Cardiac septum (tissue), 1 donor: ENCODE results near the gene PFKP. TPM values are rescaled to one million over a fixed set of nuclear protein-coding genes. Genes with fewer than 3 reads are reported as not detected.
A peak's percentile ranks its signal among the peaks of the same experiment; 100 is the strongest.

Experiments used
- DNase-seq: peaks from one replicate; pipeline ENCODE4 v3.0.0-alpha.2; 2020; ENCODE audit warnings: low spot score
- intact Hi-C: fragments of 100-400 bp; cut with DNase I; formaldehyde crosslinking; loops from one replicate; pipeline ENCODE4 v1.14.0; 2022
- total RNA-seq: library from RNA; stranded (reverse); fragmentation: NEBNext Ultra II Directional; extraction: Animal tissue kit (Norgen Biotek cat#: 25700); gene quantifications from one replicate; pipeline ENCODE4 v1.2.1, GENCODE V29; 2021
- donor health status: DM: no; HTN: no; CAD: no.

Gene PFKP
- total RNA-seq, 1 donor from 2014 or later, result 215 TPM

DNA sequence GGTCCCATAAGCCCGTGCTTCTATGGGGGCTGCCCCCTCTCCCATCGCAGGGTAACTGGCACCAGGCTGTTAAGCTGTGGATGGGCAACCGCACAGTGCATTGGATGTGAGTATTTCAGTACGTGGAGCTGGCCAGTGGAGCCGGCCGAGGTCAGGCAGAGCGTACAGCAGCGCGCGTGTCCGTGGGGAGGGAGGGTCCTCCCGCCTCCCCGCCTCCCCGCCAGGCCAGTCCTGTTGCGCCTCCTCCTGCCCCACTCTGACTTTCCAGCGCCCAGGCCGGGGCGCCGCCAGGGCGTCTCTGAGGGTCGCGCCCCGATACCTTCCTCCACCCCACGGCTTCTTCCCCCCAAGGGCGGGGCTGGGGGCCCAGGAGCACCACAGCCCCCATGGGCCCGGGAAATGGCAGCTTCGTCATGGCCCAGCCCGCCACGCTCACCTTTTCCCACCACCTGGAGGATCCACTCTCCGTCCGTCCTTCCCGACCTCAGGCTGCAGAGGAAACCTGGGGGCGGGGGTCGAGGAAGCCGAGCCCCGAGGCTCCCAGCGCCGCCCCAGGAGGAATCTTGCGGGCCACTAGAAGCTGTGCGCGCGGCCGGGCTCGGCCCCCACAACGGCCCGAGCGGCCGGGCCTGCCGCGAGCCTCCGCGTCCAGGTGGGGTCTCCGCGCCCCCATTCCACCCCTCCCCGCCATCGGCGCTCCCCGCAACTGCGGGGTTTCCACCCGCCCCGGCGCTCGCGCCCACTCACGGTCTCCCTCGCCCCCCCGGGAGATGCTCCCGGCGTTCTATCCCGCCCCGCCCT, 831 bp upstream of the PFKP start:
- no peak for DNase-seq
- intact Hi-C loops, result loop anchor here (1.0 kb wide), 1 partner anchor 41 kb away; no protein-coding TSS in a partner anchor

DNA sequence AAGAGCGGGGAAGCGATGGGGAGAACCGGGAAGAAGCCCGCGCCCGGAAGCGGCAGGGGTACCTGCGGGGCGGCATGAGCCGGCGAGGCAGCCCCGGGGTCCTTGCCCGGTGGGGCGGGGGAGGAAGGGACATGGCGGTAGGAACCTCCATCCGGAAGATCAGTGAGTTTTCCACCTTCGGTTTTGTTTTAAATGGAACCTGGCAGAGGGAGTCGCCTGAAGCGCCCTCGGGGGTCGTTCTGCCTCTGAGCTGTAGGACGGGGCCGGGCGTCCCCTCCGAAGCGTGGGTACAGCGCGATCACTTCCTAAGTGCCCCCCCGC, 471 bp downstream of the PFKP start:
- DNase-seq, result no peak
- intact Hi-C loops, result loop anchor here (1.0 kb wide), 1 partner anchor 39 kb away; no protein-coding TSS in a partner anchor

DNA sequence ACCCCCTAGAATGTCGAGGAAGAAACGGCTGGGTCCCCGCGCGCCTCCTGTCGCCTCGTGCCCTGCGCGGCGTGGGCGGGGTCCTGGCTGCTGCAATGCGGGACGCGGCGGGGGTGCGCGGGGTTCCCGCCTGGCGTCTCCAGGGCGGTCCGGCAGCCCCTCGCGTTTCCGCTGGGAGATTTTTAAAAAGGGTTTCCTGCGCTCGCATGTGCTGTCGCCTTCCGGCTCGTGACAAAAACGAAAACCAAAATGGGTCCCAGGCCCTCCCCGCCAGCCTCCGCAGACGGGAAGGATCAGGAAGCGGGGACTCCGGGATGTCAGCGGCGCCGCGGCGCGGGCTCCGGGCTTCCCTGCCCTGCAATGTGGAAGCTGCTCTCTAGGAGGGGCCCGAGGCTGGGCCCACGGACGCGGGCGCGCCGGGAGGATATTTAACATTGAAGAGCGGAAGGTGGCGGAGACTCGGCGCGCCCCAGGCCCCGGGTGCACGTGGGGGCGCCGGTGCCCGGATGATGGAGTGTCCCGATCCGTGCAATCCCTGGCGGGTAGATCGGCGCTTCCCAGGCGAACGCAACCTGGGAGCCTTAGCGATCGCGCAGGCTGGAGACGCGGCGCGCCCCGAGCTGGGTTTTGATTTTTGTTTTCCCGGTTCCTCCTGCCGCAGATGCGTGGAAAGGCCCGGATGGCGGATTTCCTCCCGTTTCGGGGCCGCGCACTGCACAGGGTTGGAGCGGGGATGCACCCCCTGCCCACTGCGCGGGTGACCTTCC, 1.0 kb downstream of the PFKP start:
- intact Hi-C loops, result no loop called here
- DNase-seq, result peak; percentile 81

DNA sequence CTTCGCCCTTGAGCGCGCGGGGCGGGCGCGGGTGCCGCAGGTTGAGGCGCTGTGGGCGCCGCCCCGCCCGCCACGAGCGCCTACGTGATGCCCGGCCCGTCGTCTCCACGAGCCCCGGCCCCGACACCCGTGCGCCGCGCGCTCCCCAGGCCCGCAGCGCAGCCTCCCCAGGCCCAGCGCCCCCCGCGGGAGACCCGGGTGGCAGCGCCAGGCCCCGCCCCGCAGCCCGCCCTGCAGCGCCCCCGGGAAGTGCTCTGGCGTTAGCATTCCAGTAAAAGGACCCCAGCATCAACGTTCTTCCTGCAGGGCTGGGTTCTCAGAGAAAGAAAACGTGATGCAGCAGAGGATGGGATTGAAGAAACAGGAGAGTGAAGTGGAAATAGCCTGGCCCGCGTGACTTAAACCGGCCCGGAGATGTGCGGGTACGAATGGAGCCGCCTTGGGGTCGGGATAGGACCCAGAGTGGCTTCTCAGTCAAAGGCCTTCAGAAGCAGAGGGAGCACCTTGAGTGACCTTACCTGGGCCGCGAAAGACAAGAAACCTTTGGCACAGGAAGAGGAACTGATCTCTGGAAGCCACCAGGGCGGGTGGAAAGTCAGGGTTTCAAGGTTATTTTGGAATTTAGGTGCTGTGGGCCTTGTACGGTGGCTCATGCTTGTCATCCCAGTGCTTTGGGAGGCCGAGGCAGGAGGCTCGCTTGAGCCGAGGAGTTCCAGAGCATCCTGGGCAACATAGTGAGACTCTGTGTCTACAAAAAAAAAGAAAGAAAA, 1.8 kb downstream of the PFKP start:
- intact Hi-C loops, result no loop called here

DNA sequence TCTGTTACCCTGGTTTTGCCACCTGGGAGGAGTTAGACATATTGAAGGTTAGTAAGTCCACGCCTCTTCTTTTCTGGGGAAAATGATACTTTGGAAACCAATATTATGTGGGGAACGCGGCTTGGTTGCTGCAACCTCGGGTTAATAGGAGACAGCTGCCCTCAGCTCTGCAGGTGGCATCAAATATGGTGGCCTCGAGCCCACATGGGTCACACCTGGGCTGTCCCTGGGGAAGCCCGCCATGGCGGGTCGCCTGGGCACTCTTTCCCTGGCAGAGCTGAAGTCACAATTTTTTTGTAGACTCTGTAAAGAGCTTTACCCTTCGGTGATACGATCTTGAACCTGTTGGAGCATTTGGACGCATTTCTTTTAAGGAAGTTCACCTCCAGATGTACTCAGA, 2.5 kb downstream of the PFKP start:
- DNase-seq, result no peak
- intact Hi-C loops, result no loop called here

More for the DNA sequence above, 1.8 kb downstream of the PFKP start:
- DNase-seq, result no peak

DNA sequence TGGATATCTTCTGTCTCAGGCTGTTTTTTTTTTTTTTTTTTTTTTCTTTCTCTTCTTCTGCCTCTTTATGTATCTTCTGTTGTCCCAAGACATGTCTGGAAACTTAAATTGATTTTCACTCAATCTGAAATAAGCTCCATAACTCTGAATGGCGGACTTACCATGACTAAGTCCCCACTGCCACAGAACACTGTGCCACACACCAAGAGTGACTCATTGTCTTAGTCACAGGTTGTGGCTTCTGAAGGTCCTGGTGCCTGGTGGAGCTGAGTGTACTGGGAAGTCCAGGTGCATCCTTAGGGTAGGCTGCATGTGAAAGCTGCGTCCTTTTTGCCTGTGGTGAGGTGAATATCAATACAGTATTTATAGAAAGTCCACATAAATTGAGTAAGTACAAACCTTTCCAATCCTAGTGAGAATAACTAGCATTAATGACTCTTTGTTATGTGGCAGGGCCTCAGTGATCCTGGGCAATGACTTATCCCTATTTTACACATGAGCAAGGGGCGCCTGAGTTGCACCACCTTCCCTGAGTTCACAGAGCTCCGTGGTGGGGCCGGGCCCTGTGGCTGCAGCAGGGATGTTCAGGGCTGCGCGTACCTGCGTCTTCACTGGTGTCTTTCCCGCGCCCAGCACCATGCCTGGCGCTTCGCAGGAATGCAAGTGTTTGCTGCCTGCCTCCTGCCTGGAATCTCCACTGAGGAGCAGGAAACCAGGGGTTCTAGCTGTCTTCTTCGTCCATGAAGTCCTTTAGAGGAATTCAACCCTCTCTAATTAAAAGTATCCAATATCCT, 4.3 kb downstream of the PFKP start:
- intact Hi-C loops, result no loop called here
- no peak for DNase-seq

DNA sequence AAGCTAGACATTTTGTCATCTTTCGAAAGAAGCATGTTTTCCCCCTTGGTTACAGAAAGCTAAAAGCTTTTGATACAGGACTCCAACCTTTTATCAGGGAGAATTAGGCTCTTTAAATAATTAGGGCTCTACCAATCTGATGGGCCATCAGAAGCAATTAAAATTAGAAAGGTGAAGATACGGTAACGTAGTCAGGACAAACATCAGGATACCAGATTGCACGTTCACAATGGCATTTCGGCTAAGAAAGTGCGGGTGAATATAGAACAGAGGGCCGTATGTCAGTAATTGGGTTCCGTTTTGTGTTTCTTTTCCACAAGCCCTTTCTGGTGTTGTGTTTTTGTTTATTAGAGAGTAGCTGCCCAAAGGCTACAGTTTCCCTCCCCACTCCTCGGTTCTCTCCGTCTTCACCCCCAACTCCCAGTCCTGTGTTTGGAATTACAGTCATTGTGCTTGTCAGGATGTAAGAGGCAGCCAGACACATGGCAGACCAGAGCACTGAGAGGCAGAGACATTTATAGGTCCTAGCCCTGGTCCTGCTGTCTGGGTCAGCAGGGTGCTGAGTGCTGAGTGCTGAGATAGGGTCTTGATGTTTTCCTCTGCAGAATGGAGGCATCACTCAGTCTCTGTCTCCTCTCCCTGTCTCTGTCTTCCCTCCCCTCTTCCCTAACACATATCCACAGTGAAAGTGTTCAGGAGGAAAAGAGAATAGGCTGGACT, 5.5 kb downstream of the PFKP start:
- intact Hi-C loops, result no loop called here
- no peak for DNase-seq

DNA sequence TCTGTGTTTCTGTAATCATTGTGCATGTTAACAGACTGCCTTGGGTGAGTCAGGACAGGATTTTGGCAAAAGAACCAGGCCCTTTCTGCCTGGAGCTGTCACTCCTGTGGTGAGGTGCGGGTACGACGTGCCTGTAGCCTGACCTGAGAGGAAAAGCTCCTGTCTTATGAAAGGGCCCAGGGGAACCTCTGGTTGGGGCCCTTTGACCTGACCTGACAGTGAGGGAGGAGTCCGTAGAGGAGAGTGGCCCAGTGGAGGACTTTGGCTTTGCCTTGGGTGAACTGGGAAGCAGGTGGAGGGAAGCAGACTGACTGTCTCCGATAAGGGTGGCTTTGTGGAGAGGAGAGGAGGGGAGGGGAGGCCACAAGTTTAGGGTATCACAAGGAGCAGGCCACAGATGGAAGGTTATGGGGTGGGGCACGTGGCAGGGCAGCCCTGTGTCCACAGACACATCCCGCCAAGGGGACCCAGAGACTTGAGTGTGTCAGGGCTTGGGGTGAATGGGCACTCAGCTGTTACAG, 6.9 kb downstream of the PFKP start:
- intact Hi-C loops, result no loop called here
- no peak for DNase-seq

DNA sequence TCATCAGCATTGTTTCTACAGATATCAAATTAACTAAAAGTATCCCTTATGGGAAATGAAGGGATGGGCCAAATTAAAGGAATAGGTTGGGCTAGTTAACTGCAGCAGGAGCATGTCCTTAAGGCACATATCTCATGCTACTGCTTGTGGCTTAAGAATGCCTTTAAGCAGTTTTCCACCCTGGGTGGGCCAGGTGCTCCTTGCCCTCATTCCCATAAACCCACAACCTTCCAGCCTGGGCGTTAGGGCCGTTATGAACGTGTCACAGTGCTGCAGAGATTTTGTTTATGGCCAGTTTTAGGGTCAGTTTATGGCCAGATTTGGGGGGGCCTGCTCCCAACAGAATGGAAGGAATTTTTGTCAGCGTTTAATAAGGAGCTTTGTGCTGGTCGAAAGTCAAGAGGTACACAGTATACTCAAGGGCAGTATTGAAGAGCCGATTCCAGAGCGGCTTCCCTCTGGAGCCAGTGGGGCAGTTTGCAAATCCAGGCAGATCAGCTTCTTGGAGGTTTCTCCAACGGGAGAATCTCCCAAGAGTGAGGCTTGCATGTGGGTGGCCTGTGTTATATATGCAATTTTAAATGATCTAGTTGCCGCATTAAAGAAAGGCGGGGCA, 7.7 kb downstream of the PFKP start:
- intact Hi-C loops, result no loop called here
- DNase-seq, result no peak

DNA sequence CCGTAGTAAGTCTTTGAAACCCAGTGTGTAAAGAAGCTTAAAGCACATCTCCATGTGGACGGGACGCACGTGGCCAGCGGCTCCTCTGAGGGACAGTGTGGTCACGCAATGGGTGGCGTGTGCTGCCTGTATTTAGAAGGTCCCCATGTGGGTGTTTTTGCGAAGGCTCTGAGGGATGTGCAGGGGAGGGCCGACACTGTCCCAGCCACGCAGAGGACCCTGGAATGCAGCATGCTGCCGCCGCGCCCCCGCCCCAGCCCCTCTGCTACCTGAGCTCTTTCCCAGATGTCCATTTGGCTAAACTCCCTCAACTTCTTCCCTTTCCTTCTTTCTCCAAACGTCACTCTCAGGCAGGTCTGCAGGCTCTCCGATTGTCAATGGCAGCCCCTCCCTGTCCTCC, 8.8 kb downstream of the PFKP start:
- no peak for DNase-seq
- intact Hi-C loops, result no loop called here

DNA sequence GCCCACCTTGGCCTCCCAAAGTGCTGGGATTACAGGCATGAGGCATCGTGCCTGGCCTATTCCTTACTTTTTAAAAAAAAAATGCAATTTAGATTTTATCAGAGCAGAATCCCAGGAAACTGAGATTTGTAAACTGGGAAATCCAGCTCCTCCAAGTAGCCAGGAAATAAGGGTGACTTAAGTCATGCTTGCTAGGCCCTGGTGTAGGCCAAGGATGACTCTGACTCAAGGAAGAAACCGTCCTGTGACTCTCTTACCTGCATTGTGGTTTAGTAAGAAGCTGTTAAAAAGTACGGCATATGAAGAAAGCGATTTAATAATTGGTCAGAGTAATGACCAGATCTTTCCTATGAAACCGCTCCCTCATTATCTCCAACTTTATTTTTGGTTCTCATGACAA, 10.2 kb downstream of the PFKP start:
- intact Hi-C loops, result no loop called here

DNA sequence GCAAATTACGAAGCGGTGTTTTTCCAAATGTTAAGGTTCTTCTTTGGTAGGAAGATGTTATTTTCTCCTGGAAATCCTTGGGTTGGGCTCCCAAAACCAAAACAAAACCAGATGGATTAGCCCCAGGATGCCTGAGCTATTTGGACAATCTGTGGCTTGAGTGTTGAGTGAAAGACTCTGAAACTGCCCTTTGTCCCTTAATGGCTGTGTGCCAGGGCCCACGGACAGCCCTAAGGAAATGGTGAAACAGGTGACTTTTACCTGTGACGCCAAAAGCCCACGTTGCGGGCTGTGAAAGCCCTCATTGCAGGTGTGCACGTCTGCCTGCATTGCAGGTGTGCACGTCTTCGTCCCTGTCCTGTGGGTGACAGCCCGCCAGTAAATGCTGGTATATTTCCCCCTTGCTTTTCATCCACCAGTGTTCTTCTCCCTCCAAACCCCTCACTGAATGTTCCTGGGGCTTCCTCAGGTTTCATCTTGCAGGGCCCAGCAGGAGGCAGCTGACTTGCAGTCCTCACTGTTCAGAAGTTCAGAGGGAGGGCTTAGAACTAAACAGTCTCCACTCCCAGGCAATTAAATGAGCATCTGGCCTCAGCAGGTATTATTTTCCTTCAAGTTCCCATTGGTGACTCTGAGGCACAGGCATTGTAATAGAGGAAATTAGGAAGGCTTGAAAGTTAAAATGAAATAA, 10.7 kb downstream of the PFKP start:
- no peak for DNase-seq
- intact Hi-C loops, result no loop called here

More for the DNA sequence above, 10.2 kb downstream of the PFKP start:
- no peak for DNase-seq

DNA sequence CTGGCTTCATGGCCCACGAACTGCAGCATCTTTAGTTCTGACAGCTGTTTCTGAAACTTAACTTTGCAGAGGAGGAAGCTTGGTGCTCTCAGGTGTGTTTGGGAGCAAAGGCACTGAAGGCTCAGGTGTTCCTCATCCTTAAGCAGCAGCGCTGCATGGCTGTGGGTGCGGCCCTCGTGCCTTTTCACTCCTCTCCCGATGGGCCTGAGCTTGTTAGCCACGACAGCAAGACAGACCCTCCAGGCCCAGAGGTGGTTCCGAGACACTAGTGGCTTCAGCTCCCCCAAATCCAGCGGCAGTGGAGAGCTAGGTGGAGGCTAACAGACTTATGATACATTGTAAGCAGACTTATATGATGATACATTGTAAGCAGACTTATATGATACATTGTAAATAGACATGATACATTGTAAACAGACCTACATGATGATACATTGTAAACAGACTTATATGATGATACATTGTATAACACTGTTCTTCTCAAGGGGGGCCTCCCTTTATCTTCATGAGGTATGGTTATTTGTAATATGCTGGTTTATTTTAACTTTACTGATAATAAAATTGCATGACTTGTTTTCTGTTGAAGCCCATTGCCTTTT, 14.1 kb downstream of the PFKP start:
- intact Hi-C loops, result no loop called here
- DNase-seq, result no peak

DNA sequence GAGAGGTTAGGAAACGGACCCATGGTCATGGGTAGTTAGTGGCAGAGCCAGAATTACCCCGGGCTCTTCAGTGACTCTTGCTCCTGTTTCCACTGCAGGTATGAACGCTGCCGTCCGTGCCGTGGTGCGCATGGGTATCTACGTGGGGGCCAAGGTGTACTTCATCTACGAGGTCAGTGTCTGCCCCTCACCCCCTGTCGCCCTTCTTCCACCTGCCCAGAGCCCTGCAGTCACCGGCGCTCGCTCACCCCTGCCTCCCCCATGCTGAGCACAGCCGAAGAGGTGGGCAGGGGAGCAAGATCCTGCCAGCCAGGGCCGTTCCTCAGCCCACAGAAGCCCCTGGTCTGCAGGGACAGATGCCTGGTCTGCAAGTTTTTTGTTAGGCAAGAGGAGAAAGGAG, 14.9 kb downstream of the PFKP start:
- intact Hi-C loops, result no loop called here
- DNase-seq, result no peak

DNA sequence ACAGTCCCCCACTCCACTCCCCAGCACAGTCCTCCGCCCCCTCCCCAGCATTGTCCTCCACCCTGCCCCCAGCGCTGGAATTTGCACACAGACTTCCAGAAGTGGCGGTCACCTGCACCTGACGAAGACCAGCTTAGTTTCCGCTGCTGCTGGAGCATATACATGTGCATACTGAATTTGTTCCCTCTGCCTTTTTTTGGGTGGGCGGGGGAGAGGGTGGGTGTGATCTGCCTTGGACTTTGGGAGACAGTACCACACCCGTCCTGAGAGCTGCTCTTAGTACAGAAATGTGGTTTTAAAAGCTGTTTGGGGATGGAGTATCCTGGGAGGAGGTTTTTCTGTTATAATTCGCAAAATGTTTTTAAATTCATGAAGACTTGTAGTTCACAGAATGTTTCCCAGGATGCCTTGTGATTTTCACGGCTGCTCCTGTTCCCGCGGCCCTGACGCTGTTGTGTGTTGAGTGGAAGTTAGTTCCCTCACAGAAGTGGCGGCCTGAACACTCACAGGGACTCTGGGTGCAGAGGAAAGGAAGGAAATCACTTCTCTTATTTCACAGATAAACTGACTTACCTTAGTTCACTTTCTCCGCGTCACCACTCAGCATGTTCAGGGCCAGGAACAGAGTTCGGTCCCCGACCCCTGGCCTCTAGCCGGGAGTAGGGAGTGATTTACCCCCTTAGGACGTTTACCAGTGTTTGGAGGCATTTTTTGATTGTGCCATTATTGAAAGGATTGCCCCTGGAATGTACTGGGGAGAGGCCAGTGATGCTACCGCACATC, 18.6 kb downstream of the PFKP start:
- intact Hi-C loops, result no loop called here

DNA sequence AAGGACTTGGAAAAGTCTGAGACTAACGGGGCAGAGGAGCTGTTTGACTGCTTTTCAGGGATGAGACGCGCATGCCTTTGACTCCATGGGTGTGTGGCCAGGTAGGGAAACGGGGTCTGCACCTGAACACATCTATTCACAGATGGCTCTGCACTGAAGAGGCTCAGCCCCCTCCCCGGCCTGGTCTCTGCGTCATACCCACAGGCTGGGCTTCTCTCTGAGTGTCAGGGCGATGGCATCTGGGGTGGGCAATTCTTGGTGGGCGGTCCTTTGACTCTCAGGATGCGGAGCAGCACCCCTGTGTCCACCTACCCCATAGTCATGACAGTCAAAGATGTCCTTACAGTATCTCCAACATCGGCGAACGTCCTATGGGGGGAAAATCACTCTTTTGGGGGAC, 23.0 kb downstream of the PFKP start:
- intact Hi-C loops, result no loop called here
- DNase-seq, result no peak

More for the DNA sequence above, 18.6 kb downstream of the PFKP start:
- DNase-seq, result peak; percentile 69
